ENCODE results near the gene ZNF423. TPM values are rescaled to one million over a fixed set of nuclear protein-coding genes. Genes with fewer than 3 reads are reported as not detected.

Gene ZNF423
- total and polyA plus RNA-seq, 2 of the 13 experiments (the other 11 are each of a cell fraction or from before 2014, with no cell fraction given): 0.07 to 0.31 TPM

- TF ChIP-seq ZNF383 (CRISPR knock-in tag; IDR thresholded peaks at IDR 0.05; ENCODE audit: borderline replicate concordance) (no peak), ONECUT2 (CRISPR knock-in tag; IDR thresholded peaks at IDR 0.05) (no peak), DR1 (CRISPR knock-in tag; IDR thresholded peaks at IDR 0.05) (no peak)
Observed at GRCh38 chr16:49594685-49595498, 261.0 kb downstream of the ZNF423 start (continued).

DNA sequence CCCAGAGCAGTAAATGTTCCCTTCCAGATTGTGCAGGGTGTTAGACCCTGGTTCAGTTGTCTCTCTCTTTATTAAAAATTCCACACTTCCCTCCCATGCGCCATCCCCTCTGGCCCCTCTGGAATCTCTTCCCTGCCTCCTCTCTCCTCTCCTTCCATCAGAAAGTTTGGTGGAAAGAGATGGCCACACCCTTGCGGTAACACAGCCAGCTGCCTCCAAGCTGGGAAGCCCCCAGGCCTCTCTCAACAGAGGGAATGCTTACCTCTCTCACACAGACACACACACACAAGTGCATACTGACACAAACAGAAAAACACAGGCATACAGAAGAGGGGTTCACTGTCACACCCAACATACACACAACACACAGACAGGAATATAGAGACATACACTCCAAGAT is 261.8 kb downstream of the ZNF423 start:
- FAIRE-seq: no peak
- no peaks in the 10 kb centered on the region for H3K4me1 ChIP-seq (ENCODE audit: insufficient read depth, low read length)
- DNase-seq (ENCODE audit: low spot score): no peak
- no peak overlapping the region for H2AFZ ChIP-seq (ENCODE audit: low read length)
- no peak overlapping the region for H3K4me3 ChIP-seq (replicated peaks in 1 of 3; ENCODE audit: insufficient read depth in 1 of 3, low read depth in 2 of 3, low read length in 3 of 3)
- ChIA-PET CTCF (ENCODE audit: low intra/inter-chr PET ratio, low total read pairs) (no interaction called here), POLR2A (no interaction called here)
- BruUV-seq (replicated peaks): no TSS peak
- ATAC-seq: no peak
- no peaks in the 10 kb centered on the region for H4K20me1 ChIP-seq (ENCODE audit: insufficient read depth, low read length)
- no peak overlapping the region for H3K9ac ChIP-seq (ENCODE audit: insufficient read depth, low read depth, low read length)
- intact Hi-C loops (cut with micrococcal nuclease; ENCODE audit: unreplicated experiment): no loop called here
- H3K9me3 ChIP-seq (ENCODE audit: low read length): no peaks in the 10 kb centered on the region
- no peaks in the 10 kb centered on the region for H3K36me3 ChIP-seq (replicated peaks in 1 of 2; ENCODE audit: control insufficient read depth in 1 of 2, insufficient read depth in 2 of 2, low read length in 2 of 2)
- 5% methylated on average over 2 of the region's 2 CpGs for WGBS (ENCODE audit: low lambda C conversion rate)
- no peaks in the 10 kb centered on the region for H3K79me2 ChIP-seq (ENCODE audit: insufficient read depth, low read length)
- no peak overlapping the region for H3K27ac ChIP-seq (ENCODE audit: extremely low read length, insufficient read depth, low read length)
- no peak overlapping the region for H3K4me2 ChIP-seq (ENCODE audit: low read depth, low read length)
- in situ Hi-C loops (cut with HindIII; ENCODE audit: extremely low pct_ligation_motif_present, low pct_unique_long_range_greater_than_20kb): loop anchor here (5.0 kb wide), 1 partner anchor 182 kb away; no protein-coding TSS in a partner anchor
- peaks cover 0 to under 1% of the 10 kb centered on the region in 2 experiments; a peak in 3 of 5 replicates for H3K27me3 ChIP-seq (ENCODE audit: control insufficient read depth in 1 of 2, insufficient read depth in 2 of 2, low read length in 2 of 2)
- TF ChIP-seq, protein P1, sequence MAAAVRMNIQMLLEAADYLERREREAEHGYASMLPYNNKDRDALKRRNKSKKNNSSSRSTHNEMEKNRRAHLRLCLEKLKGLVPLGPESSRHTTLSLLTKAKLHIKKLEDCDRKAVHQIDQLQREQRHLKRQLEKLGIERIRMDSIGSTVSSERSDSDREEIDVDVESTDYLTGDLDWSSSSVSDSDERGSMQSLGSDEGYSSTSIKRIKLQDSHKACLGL (CRISPR knock-in tag; IDR thresholded peaks at IDR 0.05): no peak
- TF ChIP-seq ZNF678 (CRISPR knock-in tag; IDR thresholded peaks at IDR 0.05) (no peak), ARID3A (IDR thresholded peaks at IDR 0.05; ENCODE audit: low read depth, low read length) (no peak), IRF1 (CRISPR knock-in tag; IDR thresholded peaks at IDR 0.05; ENCODE audit: low read depth) (no peak), ATF7 (IDR thresholded peaks at IDR 0.05) (no peak), ATF7 (CRISPR knock-in tag; IDR thresholded peaks at IDR 0.05) (no peak), HHEX (CRISPR knock-in tag; IDR thresholded peaks at IDR 0.05) (no peak), PITX1 (CRISPR knock-in tag; IDR thresholded peaks at IDR 0.05) (no peak), IRF9 (CRISPR knock-in tag; IDR thresholded peaks at IDR 0.05; ENCODE audit: borderline replicate concordance) (no peak), FOXK1 (CRISPR knock-in tag; IDR thresholded peaks at IDR 0.05; ENCODE audit: borderline replicate concordance, low read depth) (no peak), KLF13 (CRISPR knock-in tag; IDR thresholded peaks at IDR 0.05) (no peak), ZKSCAN5 (CRISPR knock-in tag; IDR thresholded peaks at IDR 0.05) (no peak), TOE1 (CRISPR knock-in tag; IDR thresholded peaks at IDR 0.05) (no peak)
- TF ChIP-seq, protein P2, sequence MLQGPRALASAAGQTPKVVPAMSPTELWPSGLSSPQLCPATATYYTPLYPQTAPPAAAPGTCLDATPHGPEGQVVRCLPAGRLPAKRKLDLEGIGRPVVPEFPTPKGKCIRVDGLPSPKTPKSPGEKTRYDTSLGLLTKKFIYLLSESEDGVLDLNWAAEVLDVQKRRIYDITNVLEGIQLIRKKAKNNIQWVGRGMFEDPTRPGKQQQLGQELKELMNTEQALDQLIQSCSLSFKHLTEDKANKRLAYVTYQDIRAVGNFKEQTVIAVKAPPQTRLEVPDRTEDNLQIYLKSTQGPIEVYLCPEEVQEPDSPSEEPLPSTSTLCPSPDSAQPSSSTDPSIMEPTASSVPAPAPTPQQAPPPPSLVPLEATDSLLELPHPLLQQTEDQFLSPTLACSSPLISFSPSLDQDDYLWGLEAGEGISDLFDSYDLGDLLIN (CRISPR knock-in tag; IDR thresholded peaks at IDR 0.05; ENCODE audit: borderline replicate concordance): no peak

All from HepG2 (cell line).